Tongue (tissue), 2 donors: ENCODE data around the gene PVR. TPM values are rescaled to one million over a fixed set of nuclear protein-coding genes. Genes with fewer than 3 reads are reported as not detected.
"Not testable (repeated sequence)": the region's sequence is repeated elsewhere in the genome, so short reads cannot be mapped to it uniquely, and the experiment has no call there.

Source experiments
- DNase-seq: peaks from one replicate; pipeline ENCODE4 v3.0.0-alpha.2; 2015
- total RNA-seq: library from RNA; depleted of rRNA; stranded (reverse); fragments of >200 nt; gene quantifications from one replicate; pipeline ENCODE4 v1.2.3, GENCODE V29; 2014

Gene PVR
- total RNA-seq, 1 donor from 2014 or later, result 69.0 TPM

DNA sequence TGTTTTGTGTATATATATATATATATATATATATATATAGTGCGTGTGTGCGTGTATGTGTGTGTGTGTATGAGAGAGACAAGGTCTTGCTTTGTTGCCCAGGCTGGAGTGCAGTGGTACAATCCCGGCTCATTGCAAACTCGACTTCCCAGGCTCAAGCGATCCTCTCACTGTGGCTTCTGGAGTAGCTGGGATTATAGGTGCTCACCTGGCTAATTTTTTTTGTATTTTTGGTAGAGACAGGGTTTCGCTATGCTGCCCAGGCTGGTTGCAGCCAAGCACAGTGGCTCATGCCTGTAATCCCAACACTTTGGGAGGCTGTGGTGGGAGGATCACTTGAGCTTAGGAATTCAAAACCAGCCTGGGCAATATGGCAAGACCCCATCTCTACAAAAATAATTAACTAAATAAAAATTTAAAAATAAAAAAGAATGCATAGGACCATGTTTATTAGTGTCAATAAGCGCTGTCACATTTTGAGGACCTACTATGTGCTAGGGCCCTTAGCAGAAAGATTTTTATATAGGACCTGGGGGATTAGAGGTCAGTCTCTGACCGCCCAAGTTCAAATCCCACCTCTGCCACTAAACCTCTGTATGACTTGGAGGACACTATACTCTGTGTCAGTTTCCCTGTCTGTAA lies 1.8 kb downstream of the PVR start:
- no peak for DNase-seq

DNA sequence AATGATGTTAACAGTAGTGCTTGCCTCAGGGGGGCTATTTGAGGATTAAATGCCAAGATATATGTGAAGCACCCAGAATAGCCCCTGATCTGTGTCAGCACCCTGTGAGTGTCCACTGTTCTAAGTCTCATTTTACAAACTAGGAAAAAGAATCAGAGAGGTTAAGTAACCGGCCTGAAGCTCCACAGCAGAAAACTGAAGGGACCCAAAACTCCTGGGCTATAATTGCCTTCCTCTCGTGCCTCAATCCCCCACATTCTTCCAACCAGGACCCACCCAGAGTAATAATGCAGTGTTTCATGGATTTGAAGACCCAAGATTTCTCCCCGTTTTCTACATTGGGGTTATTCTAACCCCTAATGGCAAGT lies 2.3 kb downstream of the PVR start:
- DNase-seq, result no peak

DNA sequence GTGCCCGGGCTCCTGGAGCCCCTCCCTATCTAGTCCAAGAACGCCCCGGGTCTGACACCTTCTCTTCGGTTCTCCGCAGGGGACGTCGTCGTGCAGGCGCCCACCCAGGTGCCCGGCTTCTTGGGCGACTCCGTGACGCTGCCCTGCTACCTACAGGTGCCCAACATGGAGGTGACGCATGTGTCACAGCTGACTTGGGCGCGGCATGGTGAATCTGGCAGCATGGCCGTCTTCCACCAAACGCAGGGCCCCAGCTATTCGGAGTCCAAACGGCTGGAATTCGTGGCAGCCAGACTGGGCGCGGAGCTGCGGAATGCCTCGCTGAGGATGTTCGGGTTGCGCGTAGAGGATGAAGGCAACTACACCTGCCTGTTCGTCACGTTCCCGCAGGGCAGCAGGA lies 3.4 kb downstream of the PVR start:
- DNase-seq, result no peak

DNA sequence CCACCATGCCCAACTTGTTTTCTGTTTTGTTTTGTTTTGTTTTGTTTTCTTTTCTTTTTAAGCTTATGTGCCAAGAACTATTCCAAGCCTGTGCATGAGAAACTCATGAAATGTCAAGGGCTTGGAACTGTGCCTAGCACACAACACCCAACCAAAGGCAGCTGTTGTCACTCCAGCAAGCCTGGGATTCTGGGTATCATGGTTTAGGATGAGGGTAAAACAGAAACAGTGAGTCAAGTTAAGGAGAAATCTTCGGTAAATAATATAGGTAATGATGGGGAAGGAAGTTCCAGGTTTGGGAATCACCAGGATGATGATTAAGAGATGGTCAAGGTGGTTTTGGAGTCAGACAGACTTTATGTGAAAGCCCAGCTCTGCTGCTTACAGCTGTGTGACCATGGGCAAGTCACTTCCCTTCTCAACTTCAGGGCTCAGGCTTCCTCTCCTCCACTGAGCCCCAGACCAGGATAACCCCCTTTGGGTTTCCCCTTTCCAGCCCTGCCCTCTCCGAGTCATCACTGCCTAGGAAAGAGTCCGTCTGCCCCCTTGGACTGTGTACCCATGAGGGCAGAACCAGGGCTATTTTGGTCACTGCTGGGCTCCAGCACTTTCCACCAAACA lies 5.0 kb downstream of the PVR start:
- DNase-seq, result peak; percentile 82

DNA sequence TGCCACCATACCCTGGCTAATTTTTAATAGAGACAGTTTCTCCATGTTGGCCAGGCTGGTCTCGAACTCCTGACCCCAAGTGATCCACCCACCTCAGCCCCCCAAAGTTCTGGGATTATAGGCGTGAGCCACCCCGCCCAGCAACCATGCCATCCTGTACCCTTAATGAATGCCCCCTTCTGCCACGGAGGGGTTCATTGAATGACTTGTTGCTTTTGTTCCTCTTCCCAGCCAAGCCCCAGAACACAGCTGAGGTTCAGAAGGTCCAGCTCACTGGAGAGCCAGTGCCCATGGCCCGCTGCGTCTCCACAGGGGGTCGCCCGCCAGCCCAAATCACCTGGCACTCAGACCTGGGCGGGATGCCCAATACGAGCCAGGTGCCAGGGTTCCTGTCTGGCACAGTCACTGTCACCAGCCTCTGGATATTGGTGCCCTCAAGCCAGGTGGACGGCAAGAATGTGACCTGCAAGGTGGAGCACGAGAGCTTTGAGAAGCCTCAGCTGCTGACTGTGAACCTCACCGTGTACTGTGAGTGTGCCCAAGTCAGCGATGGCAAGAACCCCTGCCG lies 6.0 kb downstream of the PVR start:
- no peak for DNase-seq

DNA sequence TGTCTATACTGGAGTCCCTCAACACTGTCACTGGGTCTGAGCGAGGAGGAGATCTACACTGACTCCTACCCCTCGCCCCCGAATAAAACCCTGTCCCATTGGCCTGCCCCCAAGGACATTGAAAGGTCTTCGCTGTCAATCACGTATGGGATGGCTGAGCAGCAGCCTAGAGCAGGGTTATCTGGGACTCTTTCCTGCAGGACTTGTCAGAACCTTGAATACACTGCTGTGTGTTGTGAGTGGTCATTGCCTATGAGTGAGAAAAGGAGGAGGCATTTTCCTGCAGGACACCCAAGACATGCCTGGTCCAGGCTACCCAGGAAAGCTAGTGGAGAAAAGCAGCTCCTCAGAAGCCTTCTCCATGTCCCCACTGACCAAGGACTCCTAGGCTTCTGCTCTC lies 9.6 kb downstream of the PVR start:
- no peak for DNase-seq

DNA sequence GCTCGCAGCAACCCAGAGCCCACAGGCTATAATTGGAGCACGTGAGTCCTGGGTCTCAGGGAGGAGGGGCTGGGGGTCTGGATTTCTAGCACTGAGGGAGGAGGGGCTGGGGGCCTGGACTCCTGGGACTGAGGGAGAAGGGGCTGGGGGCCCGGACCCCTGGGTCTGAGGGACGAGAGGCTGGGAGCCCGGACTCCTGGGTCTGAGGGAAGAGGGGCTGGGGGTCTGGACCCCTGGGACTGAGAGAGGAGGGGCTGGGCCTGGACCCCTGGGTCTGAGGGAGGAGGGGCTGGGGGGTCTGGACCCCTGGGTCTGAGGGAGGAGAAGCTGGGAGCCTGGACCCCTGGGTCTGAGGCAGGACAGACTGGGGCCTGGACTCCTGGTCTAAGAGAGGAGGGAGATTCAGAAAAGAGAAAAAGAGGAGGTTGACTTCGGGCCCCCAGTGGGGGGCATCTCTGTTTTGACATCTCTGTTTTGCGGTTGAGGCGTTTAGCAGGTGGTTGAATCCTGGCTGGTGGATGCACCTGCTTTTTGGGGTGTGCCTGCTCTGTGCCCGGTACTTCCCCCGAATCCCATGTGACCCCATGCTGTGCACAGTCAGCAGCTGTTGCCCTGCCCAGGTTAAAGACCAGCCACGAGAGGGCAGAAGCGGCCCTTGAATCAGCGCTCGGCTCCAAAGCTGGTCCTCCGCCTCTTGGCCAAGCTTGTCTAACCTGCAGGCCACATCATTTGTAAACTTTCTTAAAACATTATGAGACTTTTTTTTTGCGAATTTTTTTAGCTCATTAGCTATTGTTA lies 10.5 kb downstream of the PVR start:
- DNase-seq, result peak; percentile 85

DNA sequence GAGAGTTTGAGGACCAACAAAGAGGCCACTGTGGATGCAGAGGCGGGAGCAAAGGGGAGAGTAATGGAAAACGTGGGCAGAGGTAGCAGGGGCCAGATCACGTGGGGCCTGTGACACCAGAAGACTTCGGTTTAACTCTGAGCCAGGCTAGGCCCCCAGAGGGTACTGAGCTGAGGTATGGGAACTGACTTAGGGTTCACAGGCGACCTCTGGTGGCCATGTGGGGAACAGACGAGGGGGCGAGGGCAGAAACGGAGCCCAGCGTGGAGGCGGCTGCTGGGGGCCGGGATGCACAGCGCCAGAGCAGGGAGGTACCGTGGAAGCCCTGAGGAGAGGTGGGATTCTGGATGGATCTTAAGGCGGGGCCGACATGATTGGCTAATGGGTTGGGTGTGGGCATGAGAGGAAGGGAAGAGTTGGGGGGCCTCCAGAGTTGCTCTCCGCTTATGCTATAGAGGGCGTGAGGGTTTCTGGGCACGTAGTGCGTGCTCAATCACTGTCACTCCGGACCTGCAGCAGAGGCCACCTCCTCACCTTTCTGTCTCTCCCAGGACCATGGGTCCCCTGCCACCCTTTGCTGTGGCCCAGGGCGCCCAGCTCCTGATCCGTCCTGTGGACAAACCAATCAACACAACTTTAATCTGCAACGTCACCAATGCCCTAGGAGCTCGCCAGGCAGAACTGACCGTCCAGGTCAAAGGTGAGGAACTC lies 13.7 kb downstream of the PVR start:
- DNase-seq, result peak; percentile 75

DNA sequence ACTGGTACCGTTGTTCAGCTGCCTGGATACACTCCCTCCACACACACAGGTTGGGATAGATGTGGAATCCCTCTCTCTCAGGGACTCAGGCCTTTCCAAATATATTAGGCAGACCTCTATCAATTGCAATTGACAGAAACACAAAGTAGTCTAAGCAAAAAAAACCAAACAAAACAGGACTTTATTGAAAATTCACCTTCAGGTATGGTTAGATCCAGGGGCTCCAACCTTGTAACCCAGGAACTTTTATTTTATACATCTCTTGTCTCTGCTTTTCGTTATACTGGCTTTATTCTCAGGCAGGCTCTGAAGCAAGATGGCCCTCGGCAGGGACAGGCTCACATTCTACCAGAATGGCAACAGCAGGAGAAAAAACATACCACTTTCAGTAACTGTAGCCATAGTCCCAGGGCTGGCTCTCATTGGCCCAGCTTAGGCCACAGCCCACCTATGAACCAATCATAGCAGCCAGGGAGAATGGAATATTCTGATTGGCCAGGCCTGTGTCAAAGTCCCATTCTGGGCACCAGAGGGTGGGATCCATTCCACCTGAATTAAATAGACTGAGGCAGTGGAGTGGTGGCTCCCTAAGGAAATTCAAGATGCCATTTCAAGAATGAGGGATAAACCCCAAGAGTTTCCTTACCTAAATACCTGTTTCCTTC lies 14.5 kb downstream of the PVR start:
- DNase-seq, result no peak

DNA sequence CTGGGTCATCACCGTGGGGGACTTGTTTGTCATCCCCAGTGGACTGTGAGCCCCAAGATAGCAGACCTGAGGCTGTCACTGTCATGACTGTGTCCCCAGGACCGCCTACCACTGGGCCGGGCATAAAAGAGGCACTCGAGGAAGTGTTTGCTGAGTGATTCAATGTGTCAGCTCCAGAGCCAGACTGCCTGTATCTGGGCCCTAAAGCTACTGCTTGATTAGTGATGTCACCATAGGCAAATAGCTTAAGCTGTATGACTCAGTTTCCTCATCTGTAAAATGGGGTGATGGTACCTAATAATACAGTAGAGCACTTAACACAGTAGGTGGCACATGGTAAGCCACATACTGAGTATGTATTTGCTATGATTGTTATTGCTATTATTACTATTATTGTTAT lies 16.4 kb downstream of the PVR start:
- no peak for DNase-seq

DNA sequence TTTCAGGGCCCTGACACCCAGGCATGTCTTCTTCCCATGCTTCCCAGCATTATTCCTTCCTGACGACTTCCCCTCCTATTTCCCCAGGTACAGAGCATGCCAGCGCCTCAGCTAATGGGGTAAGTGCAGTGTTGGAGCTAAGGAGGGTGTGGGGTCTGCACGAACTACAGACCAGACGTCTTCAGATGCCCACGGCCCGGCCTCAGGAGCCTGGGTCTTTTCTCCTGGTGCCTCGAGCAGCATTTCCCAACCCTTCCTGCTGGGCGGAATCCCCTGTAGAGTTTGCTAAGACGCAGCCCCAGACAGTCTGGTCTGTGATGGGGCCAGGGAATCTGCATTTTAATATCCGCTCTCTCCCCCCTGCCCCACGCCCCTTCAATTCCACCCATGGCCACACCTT lies 17.5 kb downstream of the PVR start:
- no peak for DNase-seq

DNA sequence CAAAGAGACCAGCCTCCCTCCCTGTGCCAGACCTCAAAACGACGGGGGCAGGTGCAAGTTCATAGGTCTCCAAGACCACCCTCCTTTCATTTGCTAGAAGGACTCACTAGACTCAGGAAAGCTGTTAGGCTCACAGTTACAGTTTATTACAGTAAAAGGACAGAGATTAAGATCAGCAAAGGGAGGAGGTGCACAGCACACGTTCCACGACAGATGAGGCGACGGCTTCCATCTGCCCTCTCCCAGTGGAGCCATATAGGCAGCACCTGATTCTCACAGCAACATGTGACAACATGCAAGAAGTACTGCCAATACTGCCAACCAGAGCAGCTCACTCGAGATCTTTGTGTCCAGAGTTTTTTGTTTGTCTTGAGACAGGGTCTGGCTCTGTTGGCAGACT lies 18.2 kb downstream of the PVR start:
- no peak for DNase-seq

DNA sequence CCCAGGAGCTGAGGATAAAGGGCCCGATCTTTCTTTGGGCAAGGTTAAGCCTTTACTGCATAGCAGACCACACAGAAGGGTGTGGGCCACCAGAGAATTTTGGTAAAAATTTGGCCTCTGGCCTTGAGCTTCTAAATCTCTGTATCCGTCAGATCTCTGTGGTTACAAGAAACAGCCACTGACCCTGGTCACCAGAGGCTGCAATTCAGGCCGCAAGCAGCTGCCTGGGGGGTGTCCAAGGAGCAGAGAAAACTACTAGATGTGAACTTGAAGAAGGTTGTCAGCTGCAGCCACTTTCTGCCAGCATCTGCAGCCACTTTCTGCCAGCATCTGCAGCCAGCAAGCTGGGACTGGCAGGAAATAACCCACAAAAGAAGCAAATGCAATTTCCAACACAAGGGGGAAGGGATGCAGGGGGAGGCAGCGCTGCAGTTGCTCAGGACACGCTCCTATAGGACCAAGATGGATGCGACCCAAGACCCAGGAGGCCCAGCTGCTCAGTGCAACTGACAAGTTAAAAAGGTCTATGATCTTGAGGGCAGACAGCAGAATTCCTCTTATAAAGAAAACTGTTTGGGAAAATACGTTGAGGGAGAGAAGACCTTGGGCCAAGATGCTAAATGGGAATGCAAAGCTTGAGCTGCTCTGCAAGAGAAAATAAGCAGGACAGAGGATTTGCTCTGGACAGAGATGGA lies 19.1 kb downstream of the PVR start:
- peak; percentile 60 for DNase-seq

DNA sequence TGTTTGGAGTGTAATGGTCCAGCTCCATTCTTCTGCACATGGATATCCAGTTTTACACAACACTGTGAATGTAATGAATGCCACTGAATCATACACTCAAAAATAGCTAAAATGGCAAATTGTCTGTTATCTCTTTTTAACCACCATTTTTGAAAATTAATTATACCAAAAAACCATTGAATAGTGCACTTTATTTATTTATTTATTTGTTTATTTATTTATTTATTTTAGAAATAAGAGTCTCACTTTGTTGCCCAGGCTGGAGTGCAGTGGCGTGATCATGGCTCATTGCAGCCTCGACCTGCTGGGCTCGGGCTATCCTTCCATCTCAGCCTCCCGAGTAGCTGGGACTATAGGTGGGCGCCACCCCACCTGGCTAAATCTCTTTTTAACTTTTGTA lies 20.3 kb downstream of the PVR start:
- DNase-seq, result no peak

DNA sequence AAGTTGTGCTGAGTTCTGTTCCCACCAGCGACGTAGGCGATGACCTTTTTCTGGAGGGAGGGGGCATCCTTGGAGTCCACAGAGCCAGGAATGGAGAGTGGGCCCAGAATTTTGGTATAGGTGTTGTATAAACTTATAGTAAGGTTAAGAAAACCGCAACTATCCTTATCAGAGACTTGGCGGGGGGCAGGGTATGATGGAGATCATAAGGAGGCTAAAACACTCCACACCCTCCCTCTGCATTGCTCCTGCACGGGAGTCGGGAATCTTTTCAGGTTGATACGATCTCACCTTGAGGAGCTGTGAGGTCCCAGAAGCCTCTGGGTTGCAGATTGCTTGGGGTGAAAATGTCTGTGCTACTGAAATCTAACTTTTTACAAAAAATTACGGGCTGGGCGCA lies 21.3 kb downstream of the PVR start:
- DNase-seq, result no peak

DNA sequence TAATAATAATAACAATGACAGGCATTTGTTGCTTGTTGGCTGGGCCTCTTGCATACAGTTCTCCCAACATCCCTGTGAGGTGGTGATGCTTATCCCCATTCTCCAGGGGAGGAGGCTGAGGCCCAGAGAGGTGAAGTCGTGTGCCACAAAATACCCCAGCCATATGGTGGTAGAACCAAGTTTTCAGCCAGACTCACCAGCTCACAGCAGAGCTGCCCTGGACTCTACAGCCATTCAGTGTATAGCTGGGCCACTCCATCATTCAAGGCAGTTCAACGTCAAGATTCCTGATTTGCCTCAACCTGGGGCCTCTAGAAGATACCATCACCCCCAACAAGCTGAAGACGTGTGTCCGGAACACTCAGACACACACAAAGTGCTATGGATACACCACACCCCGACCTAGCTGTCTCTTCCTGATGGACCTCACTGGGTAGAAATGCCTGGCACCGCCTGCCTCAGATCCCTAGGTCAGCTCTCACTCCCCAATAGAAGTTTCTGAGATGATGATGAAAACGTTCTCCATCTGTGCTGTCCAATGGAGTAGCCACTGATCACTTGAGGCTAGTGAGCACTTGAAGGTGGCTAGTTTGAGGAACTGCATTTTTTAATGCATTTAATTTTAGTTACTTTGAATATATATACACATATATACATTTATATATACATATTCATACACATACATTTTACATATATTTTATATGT lies 23.3 kb downstream of the PVR start:
- DNase-seq, result no peak

DNA sequence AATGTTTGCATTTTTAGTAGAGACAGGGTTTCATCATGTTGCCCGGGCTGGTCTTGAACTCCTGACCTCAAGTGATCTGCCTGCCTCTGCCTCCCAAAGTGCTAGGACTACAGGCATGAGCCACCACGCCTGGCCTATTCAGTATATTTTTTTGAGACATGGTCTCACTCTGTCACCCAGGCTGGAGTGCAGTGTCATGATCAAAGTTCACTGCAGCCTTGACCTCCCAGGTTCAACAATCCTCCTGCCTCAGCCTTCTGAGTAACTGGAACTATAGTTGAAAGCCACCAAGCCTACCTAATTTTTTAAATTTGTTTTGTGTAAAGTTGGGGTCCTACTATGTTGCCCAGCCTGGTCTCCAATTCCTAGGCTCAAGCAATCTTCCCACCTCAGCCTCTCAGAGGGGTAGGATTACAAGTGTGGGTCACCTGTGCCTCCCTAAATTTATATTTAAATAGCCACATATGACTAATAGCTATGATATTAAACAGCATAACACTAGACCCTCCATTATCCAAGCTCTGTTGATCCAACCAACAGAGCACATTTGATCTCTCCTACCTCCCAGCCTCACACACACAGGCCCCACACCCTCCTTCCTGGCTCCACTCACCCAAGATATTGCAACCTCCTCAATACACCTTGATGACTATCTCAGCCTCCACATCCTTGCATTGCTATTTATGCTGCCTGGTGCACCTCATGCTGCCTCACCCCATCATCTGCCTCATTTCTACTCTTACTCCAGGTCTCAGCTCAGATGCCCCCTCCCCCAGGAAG lies 25.5 kb downstream of the PVR start:
- no peak for DNase-seq

DNA sequence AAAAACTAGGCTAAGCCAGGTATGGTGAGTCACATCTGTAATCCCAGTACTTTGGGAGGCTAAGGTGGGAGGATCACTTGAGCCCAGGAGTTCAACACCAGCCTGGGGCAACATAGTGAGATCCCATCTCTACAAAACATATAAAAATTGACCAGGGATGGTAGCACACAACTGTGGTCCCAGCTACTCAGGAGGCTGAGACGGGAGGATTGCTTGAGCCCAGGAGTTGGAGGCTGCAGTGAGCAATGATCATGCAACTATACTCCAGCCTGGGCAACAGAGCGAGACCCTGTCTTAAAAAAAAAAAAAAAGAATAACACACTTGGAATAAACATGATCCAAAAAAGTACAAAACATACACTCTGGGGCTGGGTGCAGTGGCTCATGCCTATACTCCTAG lies 26.3 kb downstream of the PVR start:
- not testable (repeated sequence) for DNase-seq

DNA sequence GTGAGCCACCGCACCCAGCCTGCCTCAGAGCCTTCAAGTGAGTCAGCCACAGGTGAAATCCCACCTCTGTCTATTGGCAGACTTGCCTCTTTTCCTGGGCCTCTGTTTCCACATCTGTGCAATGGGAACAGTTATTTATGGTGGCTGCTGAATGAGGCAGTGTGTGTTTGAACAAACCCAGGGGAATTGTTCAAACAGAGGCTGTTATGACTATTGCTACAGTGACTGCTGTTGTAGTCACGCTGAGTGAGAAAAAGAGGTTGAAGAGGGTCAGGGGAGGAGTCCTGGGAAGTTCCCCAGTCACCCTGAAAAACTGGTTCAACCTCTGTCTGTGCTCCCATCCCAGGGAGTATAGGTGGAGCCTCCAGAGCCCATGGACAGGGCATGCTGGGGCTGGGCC lies 27.7 kb downstream of the PVR start, which contains the start of gene CEACAM19:
Gene CEACAM19 (plus strand): TSS at position 83 of the 400 bp plus-strand sequence. CDS start 450 bp downstream, outside the sequence.
- DNase-seq, result peak; percentile 50

DNA sequence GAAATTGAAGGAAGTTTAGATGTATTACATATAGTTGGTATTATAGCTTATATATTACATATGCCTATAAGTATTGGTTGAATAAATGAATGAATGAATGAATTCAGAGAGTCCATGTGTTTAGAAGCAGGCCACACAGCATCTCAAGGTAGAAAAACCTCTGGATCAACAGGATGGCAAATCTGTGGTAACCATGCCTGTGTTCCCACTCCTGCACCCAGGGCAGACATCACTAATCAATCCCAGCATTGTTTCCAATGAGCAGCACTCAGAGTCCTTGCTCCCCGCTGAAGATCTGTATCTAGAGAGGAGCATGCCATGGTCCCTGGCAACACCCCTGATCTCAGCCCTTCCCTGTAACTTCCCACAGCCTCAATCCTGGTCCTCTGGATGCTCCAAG lies 28.5 kb downstream of the PVR start:
- no peak for DNase-seq
